ENCODE measurements around the gene ELF5.

DNA sequence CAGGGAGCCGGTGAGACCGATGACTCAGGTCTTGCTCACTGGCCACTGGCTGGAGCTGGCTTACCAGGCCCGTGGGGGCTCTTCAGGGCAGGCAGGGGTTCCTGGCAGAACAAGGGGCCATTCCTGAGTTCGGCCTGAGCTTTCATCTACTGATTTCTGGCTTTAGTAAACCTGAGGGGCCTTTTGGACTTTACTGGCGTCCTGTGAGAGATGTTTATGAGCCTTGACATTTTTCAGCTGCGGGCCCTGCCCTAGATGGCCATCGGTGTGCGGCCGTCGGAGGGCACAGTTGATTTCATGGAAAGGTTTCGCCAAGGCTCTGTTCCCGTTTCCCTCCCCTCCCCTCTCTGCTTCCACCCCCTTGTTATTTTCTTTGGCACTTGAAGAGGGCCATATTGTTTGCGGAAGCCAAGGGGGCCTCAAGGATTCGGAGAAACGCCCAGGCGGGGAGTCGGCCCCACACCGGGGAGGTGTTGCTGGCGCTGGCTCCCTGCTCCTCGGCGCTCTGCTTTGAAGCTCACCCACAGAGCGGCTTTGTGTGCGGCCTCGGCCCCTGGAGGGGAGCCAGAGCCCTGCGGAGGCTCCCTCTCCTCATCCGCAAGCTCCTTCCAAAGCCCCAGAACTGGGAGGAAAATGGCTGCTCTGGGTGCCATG lies 17.7 kb downstream of the ELF5 start:
- no peak for TF ChIP-seq RFX5 (IDR thresholded peaks at IDR 0.05; ENCODE audit: borderline replicate concordance, low read depth, low read length)
- TF ChIP-seq, protein P1, sequence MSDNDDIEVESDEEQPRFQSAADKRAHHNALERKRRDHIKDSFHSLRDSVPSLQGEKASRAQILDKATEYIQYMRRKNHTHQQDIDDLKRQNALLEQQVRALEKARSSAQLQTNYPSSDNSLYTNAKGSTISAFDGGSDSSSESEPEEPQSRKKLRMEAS (IDR thresholded peaks at IDR 0.05) = no peak

Measured in H1 (cell line).